Measurements from ENCODE around the gene REXO5.

REXO5 gene

DNA sequence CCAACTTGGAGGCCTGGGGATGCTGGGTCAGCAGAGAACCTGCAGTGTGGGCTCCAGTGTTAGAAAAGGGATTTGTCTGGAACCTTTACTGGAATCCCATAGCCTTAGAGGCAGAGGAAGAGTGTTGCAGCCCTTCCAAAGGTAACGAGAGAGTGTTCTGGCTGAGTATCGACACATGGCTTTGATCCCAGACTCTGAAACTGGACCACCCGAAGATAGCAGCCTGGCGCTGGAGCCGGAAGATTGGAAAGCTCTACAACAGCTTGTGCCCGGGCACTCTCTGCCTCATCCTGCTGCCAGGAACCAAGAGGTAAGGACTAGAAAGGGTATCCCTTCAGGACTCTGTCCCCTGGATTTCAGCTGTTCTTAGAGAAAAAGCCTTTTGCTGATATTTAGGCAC is 39.7 kb downstream of the REXO5 start:
- no peak overlapping the region for H3K27ac ChIP-seq
- TF ChIP-seq, protein P1, sequence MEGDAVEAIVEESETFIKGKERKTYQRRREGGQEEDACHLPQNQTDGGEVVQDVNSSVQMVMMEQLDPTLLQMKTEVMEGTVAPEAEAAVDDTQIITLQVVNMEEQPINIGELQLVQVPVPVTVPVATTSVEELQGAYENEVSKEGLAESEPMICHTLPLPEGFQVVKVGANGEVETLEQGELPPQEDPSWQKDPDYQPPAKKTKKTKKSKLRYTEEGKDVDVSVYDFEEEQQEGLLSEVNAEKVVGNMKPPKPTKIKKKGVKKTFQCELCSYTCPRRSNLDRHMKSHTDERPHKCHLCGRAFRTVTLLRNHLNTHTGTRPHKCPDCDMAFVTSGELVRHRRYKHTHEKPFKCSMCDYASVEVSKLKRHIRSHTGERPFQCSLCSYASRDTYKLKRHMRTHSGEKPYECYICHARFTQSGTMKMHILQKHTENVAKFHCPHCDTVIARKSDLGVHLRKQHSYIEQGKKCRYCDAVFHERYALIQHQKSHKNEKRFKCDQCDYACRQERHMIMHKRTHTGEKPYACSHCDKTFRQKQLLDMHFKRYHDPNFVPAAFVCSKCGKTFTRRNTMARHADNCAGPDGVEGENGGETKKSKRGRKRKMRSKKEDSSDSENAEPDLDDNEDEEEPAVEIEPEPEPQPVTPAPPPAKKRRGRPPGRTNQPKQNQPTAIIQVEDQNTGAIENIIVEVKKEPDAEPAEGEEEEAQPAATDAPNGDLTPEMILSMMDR (IDR thresholded peaks at IDR 0.05), result no peak

DNA sequence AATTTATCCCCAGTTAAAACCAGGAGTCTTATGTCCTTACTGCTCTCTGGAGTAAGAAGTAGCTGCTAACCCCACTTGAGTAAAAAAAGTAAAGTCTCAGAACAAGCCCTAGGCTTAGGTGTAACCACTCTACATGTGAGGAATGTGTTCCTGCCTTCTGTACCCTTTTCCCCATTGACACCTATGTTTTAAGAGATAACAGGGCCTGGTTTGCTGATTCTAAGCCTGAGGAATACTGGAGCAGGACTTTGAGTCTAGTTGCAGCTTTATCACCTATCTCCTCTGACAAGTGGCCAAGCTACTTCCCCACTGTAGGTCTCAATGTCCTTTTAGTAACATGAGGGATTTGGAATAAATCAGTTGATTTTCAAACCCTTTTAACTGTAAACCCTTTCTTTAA is 40.2 kb downstream of the REXO5 start:
- no peak overlapping the region for H3K4me3 ChIP-seq (ENCODE audit: low read depth, low read length)
- H3K79me2 ChIP-seq, result no peaks in the 10 kb centered on the region
- TF ChIP-seq, protein P1 (IDR thresholded peaks at IDR 0.05), result no peak
- no peak overlapping the region for H3K9ac ChIP-seq
- no peak overlapping the region for H3K4me2 ChIP-seq (ENCODE audit: low read length)
- peaks cover 31% of the 10 kb centered on the region for H3K4me1 ChIP-seq
- H2AFZ ChIP-seq, result no peak overlapping the region
- no peak overlapping the region for H3K27ac ChIP-seq
- no peaks in the 10 kb centered on the region for H3K36me3 ChIP-seq (ENCODE audit: control insufficient read depth, insufficient read depth, low read length)
- no peaks in the 10 kb centered on the region for H3K9me3 ChIP-seq (ENCODE audit: control insufficient read depth, low read length)
- no peaks in the 10 kb centered on the region for H3K27me3 ChIP-seq (ENCODE audit: control insufficient read depth, insufficient read depth, low read length)

More for the DNA sequence above, 39.7 kb downstream of the REXO5 start:
- Histone ChIP-seq H3K9ac (no peak overlapping the region), H2AFZ (no peak overlapping the region), H3K79me2 (no peaks in the 10 kb centered on the region), H3K4me3 (ENCODE audit: low read depth, low read length) (no peak overlapping the region), H3K9me3 (ENCODE audit: control insufficient read depth, low read length) (no peaks in the 10 kb centered on the region), H3K4me2 (ENCODE audit: low read length) (no peak overlapping the region), H3K36me3 (ENCODE audit: control insufficient read depth, insufficient read depth, low read length) (no peaks in the 10 kb centered on the region), H3K4me1 (peaks cover 29% of the 10 kb centered on the region), H3K27me3 (ENCODE audit: control insufficient read depth, insufficient read depth, low read length) (no peaks in the 10 kb centered on the region)

DNA sequence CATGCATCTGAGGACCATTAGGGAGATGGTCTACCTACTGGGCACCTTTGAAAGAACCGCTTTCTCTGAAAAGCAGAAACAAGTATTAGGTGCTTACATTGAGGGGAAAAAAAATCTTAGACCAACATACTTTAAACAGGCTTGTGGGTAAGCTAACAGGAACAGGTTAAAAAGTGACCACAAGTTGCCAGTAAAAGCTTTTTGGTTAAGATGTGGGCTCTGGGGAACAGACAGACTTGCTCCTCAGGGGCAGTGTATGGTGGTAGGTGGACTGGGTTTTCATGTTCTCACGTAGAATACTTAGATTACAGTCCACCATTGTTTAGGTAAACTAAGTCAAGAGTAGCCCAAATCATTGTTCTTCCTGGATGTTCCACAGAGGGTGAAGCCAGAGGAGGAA is 41.2 kb downstream of the REXO5 start:
- Histone ChIP-seq H3K79me2 (no peaks in the 10 kb centered on the region), H3K9ac (no peak overlapping the region), H3K36me3 (ENCODE audit: control insufficient read depth, insufficient read depth, low read length) (no peaks in the 10 kb centered on the region), H3K9me3 (ENCODE audit: control insufficient read depth, low read length) (no peaks in the 10 kb centered on the region), H2AFZ (no peak overlapping the region), H3K4me3 (ENCODE audit: low read depth, low read length) (no peak overlapping the region), H3K27ac (no peak overlapping the region), H3K27me3 (ENCODE audit: control insufficient read depth, insufficient read depth, low read length) (no peaks in the 10 kb centered on the region), H3K4me2 (ENCODE audit: low read length) (no peak overlapping the region), H3K4me1 (peaks cover 31% of the 10 kb centered on the region)
- TF ChIP-seq, protein P1 (IDR thresholded peaks at IDR 0.05), result no peak

DNA sequence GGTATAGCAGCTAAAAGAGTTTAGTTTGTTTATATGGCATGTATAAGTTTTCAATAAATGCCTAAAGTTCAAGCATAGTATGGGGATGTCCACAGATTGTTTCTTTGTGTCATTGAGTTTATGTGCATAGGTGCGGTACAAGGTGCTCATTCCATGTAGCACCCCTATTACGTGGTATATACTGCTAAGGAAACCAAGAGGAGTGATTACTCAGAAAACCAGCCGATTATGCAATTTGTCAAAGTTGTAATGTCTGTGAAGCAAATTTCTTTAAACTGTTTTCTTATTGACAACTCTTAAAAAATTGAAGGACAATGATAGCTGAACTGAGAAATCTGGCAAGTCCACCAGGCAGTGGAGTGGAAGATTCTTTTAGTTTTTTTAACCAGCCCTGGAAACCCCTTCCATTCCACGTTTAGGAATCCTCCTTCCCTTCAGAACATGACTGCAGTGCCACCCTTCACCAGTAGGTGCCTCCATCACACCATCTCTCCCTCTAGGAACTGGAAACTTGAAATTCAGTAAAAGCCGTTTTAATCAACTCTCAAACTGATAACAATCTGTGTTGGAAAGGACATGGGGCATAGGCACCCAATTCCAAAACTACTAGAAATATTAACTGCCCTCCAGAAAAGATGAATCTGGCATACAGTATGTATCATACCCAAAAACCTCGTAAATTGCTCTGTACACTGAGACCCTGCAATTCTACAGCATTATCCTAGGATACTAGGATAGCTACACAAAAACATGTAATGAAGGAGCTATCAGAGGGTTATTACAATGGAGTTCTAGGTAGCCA is 43.5 kb downstream of the REXO5 start:
- peaks cover 20% of the 10 kb centered on the region for H3K4me1 ChIP-seq
- no peak overlapping the region for H2AFZ ChIP-seq
- H3K9ac ChIP-seq, result no peak overlapping the region
- TF ChIP-seq, protein P1 (IDR thresholded peaks at IDR 0.05), result peak; percentile 99
- no peaks in the 10 kb centered on the region for H3K79me2 ChIP-seq
- H3K4me3 ChIP-seq (ENCODE audit: low read depth, low read length), result no peak overlapping the region
- no peaks in the 10 kb centered on the region for H3K27me3 ChIP-seq (ENCODE audit: control insufficient read depth, insufficient read depth, low read length)
- H3K27ac ChIP-seq, result peak overlapping the region; percentile 3
- peak overlapping the region; percentile 46 for H3K4me2 ChIP-seq (ENCODE audit: low read length)
- no peaks in the 10 kb centered on the region for H3K36me3 ChIP-seq (ENCODE audit: control insufficient read depth, insufficient read depth, low read length)
- no peaks in the 10 kb centered on the region for H3K9me3 ChIP-seq (ENCODE audit: control insufficient read depth, low read length)

DNA sequence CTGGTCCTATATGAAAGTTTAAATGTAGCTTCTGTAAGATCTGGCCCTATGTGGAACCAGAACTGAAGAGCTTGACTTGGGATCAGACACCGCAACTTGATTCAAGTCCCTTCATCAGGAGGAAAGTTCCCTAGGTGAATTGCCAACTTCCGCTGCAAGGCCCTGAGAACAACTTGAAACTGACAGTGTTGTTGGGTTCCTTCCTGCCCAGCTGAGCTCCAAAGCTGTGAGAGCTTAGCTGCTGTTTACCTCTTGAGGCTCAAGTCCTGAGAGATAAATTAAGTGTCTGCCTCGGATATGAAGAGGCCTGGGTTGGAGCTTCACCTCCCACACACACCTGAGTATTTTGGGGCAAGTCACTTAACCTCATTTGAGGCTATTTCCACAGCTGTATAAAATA is 44.7 kb downstream of the REXO5 start:
- Histone ChIP-seq H3K79me2 (no peaks in the 10 kb centered on the region), H3K4me1 (peaks cover 11% of the 10 kb centered on the region), H3K4me3 (ENCODE audit: low read depth, low read length) (no peak overlapping the region), H3K4me2 (ENCODE audit: low read length) (no peak overlapping the region), H3K27ac (no peak overlapping the region), H3K9ac (no peak overlapping the region), H3K36me3 (ENCODE audit: control insufficient read depth, insufficient read depth, low read length) (no peaks in the 10 kb centered on the region), H3K27me3 (ENCODE audit: control insufficient read depth, insufficient read depth, low read length) (no peaks in the 10 kb centered on the region), H2AFZ (no peak overlapping the region), H3K9me3 (ENCODE audit: control insufficient read depth, low read length) (no peaks in the 10 kb centered on the region)
- TF ChIP-seq, protein P1 (IDR thresholded peaks at IDR 0.05), result no peak
